K562 (cell line): Measurements from ENCODE around the gene GPX7. TPM values are rescaled to one million over a fixed set of nuclear protein-coding genes. Genes with fewer than 3 reads are reported as not detected.

Experiments used
- ATF7 ChIP-seq: fragments of 450-650 bp; IDR thresholded peaks from 2 replicates; pipeline ENCODE4 v1.7.1; 2014; ENCODE audit warnings: mild to moderate bottlenecking, moderate library complexity
- C11orf30 ChIP-seq: fragments of 450-650 bp; IDR thresholded peaks from 2 replicates; pipeline ENCODE4 v1.6.1; 2016; ENCODE audit warnings: low read depth, mild to moderate bottlenecking
- CCNT2 ChIP-seq: IDR thresholded peaks from 2 replicates; pipeline ENCODE4 v1.6.1; 2011; ENCODE audit warnings: borderline replicate concordance, low read depth, mild to moderate bottlenecking, moderate library complexity, mixed read lengths, low read length; ENCODE audit not compliant: insufficient read length; ENCODE audit errors: extremely low read depth
- CXXC5 ChIP-seq: fragments of 250-450 bp; sonication (Bioruptor Pico); IDR thresholded peaks from 2 replicates; pipeline ENCODE4 v1.8.0; 2022; ENCODE audit warnings: inconsistent platforms, mild to moderate bottlenecking, moderate library complexity
- DPF2 ChIP-seq: fragments of 450-650 bp; IDR thresholded peaks from 2 replicates; pipeline ENCODE4 v1.6.1; 2016
- IRF2 ChIP-seq: sonication (generic); formaldehyde crosslinking; IDR thresholded peaks from 2 replicates; pipeline ENCODE4 v1.8.1; 2022; ENCODE audit warnings: mild to moderate bottlenecking, missing genetic modification reagents
- LARP7 ChIP-seq: fragments of 450-650 bp; IDR thresholded peaks from 2 replicates; pipeline ENCODE4 v1.6.1; 2016
- LCOR ChIP-seq: sonication (generic); formaldehyde crosslinking; IDR thresholded peaks from 2 replicates; pipeline ENCODE4 v1.8.0; 2022; ENCODE audit warnings: mild to moderate bottlenecking, missing genetic modification reagents
- NR2F6 ChIP-seq: fragments of 450-650 bp; formaldehyde crosslinking; IDR thresholded peaks from 2 replicates; pipeline ENCODE4 v1.4.0; 2020; ENCODE audit warnings: mild to moderate bottlenecking
- NUFIP1 ChIP-seq: fragments of 450-650 bp; IDR thresholded peaks from 2 replicates; pipeline ENCODE4 v1.6.1; 2018; ENCODE audit not compliant: partially characterized antibody
- PHF8 ChIP-seq: fragments of 200-600 bp; sonication (generic); IDR thresholded peaks from 2 replicates; pipeline ENCODE4 v1.6.1; 2012; ENCODE audit warnings: mixed run types, mild to moderate bottlenecking, inconsistent platforms, low read length, moderate library complexity, borderline replicate concordance
- SMAD2 ChIP-seq: fragments of 150-350 bp; IDR thresholded peaks from 2 replicates; pipeline ENCODE4 v1.6.1; 2014; ENCODE audit warnings: low read depth, mild to moderate bottlenecking, low read length
- SMC3 ChIP-seq: conservative IDR thresholded peaks from 2 replicates; pipeline ENCODE4 v1.6.1; 2011; ENCODE audit warnings: low read depth, low read length, improper control_type of control experiment; ENCODE audit not compliant: insufficient read depth
- ZNF212 ChIP-seq: fragments of 450-650 bp; formaldehyde crosslinking; IDR thresholded peaks from 2 replicates; pipeline ENCODE4 v1.4.0; 2020; ENCODE audit warnings: mild to moderate bottlenecking
- polyA plus RNA-seq, 8 experiments: library from polyadenylated mRNA; depleted of rRNA in 4 of 8; stranded (reverse) in 5 of 8; unstranded in 3 of 8; fragments of >200 nt; fragmentation: Nextera tagmentation in 2 of 8; fragmentation: Illumina TruSeq in 1 of 8; extraction: Ambion mirVana in 2 of 8; extraction: Trizol in 1 of 8; gene quantifications; 2 replicates each; pipeline versions ENCODE4 v1.2.1 to v1.2.3, GENCODE V29; 2011 to 2014; ENCODE audit warnings: inconsistent platforms in 1 of 8, missing spikeins in 1 of 8
- total RNA-seq, 7 experiments: library from RNA; depleted of rRNA in 6 of 7; stranded (reverse); fragments of >200 nt in 6 of 7; fragmentation: Illumina TruSeq in 2 of 7; extraction: Trizol in 2 of 7; gene quantifications; 2 replicates each; pipeline versions ENCODE4 v1.2.1 to v1.2.3, GENCODE V29; 2011 to 2021; ENCODE audit warnings: low replicate concordance in 1 of 7
- TF ChIP-seq, protein P1 (sequence below): fragments of 250-450 bp; sonication (Bioruptor Pico); IDR thresholded peaks from 2 replicates; pipeline ENCODE4 v1.5.0; 2021
- TF ChIP-seq, protein P2 (sequence below): fragments of 450-650 bp; formaldehyde crosslinking; IDR thresholded peaks from 2 replicates; pipeline ENCODE4 v1.4.0; 2022; ENCODE audit warnings: missing genetic modification characterization
- TF ChIP-seq, protein P3 (sequence below), 2 experiments: fragments of 450-650 bp in 1 of 2; sonication (generic) in 1 of 2; formaldehyde crosslinking in 1 of 2; IDR thresholded peaks; 2 replicates each; pipeline versions ENCODE4 v1.7.1 to v1.9.0; 2016 to 2022; ENCODE audit warnings: inconsistent platforms in 1 of 2, mild to moderate bottlenecking in 1 of 2, missing genetic modification reagents in 1 of 2

The GPX7 gene
- total and polyA plus RNA-seq, 9 of the 15 experiments (the other 6 are each of a cell fraction or from before 2014, with no cell fraction given) = 0.08 TPM; not detected in 8

DNA sequence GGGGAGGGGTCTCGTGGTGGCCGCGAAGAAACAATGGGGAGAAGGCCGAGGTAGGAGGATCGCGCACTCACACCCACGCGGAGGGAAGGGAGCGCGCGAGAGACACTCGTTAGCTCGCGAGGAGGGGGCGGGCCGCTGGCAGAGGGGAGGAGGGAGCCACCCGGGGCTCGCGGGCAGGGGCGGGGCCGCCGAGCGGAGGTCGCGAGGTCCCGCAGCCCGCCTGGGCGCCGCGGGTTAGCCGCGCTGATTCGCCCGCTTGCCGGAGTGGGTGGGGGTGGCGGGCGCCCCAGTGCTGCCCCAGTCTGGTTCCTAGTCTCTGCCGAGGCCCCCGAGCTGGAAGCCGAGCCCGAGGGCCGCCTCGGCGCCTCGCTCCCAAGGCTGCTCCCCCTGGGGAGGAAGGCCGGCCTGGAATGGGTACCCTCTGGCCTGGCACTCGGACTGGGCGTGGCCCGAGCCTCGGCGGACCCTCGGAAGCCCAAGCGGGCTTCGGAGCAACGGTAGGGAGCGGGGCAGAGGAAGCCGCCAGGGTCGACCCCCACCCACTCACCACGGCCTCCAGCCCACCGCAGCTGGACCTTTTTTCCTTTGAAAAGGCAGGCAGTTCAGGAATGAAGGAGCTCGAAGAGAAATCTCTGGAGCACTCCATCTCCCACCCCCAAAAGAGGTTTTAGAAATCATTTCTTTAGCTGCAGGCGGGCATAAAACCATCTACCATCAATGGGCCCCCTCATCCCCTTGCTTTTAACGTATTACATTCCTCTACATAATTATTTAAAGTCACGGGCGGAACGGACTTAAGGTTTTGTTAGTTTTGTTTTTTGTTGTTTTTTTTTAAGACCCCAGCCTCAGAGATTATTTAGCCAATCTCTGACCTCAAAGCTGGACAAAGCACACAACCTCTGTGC, 48.6 kb upstream of the GPX7 start (continued):
- TF ChIP-seq, protein P1, sequence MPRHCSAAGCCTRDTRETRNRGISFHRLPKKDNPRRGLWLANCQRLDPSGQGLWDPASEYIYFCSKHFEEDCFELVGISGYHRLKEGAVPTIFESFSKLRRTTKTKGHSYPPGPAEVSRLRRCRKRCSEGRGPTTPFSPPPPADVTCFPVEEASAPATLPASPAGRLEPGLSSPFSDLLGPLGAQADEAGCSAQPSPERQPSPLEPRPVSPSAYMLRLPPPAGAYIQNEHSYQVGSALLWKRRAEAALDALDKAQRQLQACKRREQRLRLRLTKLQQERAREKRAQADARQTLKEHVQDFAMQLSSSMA (CRISPR knock-in tag) = 0 out of 2 replicates have a peak, but pooled peaks have one; percentile 67
- TF ChIP-seq PHF8 (peak; percentile 56; the same call in 1 of the 2 replicates), NR2F6 (CRISPR knock-in tag) (no peak), SMC3 (no peak; the same call in 1 of the 2 replicates), SMAD2 (no peak), CCNT2 (peak; percentile 75), CXXC5 (peak; percentile 72), LARP7 (no peak), C11orf30 (no peak), DPF2 (no peak), ZNF212 (CRISPR knock-in tag) (no peak), LCOR (no peak), NUFIP1 (no peak), IRF2 (CRISPR knock-in tag) (no peak), ATF7 (peak; percentile 34)
- TF ChIP-seq, protein P2, sequence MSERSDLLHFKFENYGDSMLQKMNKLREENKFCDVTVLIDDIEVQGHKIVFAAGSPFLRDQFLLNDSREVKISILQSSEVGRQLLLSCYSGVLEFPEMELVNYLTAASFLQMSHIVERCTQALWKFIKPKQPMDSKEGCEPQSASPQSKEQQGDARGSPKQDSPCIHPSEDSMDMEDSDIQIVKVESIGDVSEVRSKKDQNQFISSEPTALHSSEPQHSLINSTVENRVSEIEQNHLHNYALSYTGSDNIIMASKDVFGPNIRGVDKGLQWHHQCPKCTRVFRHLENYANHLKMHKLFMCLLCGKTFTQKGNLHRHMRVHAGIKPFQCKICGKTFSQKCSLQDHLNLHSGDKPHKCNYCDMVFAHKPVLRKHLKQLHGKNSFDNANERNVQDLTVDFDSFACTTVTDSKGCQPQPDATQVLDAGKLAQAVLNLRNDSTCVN (CRISPR knock-in tag) = no peak
- TF ChIP-seq, protein P3, sequence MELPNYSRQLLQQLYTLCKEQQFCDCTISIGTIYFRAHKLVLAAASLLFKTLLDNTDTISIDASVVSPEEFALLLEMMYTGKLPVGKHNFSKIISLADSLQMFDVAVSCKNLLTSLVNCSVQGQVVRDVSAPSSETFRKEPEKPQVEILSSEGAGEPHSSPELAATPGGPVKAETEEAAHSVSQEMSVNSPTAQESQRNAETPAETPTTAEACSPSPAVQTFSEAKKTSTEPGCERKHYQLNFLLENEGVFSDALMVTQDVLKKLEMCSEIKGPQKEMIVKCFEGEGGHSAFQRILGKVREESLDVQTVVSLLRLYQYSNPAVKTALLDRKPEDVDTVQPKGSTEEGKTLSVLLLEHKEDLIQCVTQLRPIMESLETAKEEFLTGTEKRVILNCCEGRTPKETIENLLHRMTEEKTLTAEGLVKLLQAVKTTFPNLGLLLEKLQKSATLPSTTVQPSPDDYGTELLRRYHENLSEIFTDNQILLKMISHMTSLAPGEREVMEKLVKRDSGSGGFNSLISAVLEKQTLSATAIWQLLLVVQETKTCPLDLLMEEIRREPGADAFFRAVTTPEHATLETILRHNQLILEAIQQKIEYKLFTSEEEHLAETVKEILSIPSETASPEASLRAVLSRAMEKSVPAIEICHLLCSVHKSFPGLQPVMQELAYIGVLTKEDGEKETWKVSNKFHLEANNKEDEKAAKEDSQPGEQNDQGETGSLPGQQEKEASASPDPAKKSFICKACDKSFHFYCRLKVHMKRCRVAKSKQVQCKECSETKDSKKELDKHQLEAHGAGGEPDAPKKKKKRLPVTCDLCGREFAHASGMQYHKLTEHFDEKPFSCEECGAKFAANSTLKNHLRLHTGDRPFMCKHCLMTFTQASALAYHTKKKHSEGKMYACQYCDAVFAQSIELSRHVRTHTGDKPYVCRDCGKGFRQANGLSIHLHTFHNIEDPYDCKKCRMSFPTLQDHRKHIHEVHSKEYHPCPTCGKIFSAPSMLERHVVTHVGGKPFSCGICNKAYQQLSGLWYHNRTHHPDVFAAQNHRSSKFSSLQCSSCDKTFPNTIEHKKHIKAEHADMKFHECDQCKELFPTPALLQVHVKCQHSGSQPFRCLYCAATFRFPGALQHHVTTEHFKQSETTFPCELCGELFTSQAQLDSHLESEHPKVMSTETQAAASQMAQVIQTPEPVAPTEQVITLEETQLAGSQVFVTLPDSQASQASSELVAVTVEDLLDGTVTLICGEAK (IDR thresholded peaks at IDR 0.05) = peak; percentile 43; the same call in 1 of the 2 replicates
- TF ChIP-seq, protein P3 (CRISPR knock-in tag; IDR thresholded peaks at IDR 0.05) = no peak
